Endothelial cell of umbilical vein (primary cell): ENCODE results near the gene KL. TPM values are rescaled to one million over a fixed set of nuclear protein-coding genes. Genes with fewer than 3 reads are reported as not detected.

Source experiments
- BruUV-seq: library from RNA; stranded (reverse); fragments of 400-500 nt; replicated peaks from 2 replicates; lab custom pipeline; 2021; lab: Mats Ljungman, UMichigan
- CTCF ChIA-PET: fragments of 300-600, 350-600 bp; sonication (Branson Sonifier 250); formaldehyde crosslinking; loops from one replicate; lab custom pipeline; 2021; ENCODE audit warnings: antibody characterized with exemption, inconsistent platforms; lab: Charles Lee
- POLR2A ChIA-PET: fragments of 300-600, 350-600 bp; sonication (Branson Sonifier 250); formaldehyde crosslinking; loops from one replicate; lab custom pipeline; 2021; ENCODE audit warnings: antibody characterized with exemption, inconsistent platforms; lab: Charles Lee
- DNase-seq: peaks from one replicate; pipeline ENCODE4 v3.0.0-alpha.2; 2011; ENCODE audit warnings: low read depth, low spot score
- FAIRE-seq: peaks from 2 replicates; lab custom pipeline; 2011; peaks lifted over from hg19 to GRCh38; lab: Jason Lieb, UNC
- H2AFZ ChIP-seq: 2 replicates; pipeline ENCODE4 v1.6.0; 2012; ENCODE audit warnings: low read depth, low read length, control low read depth, inconsistent platforms
- H3K27ac ChIP-seq: 2 replicates; pipeline ENCODE4 v1.5.1; 2011; ENCODE audit warnings: low read depth, mild to moderate bottlenecking, control low read depth, low read length, moderate library complexity; ENCODE audit not compliant: insufficient read depth
- H3K27me3 ChIP-seq, 2 experiments: 2 replicates each; pipeline versions ENCODE4 v1.6.0 to v1.6.1; 2011; ENCODE audit warnings: low read length in 2 of 2, mixed read lengths in 1 of 2; ENCODE audit not compliant: control insufficient read depth in 2 of 2, insufficient read depth in 2 of 2
- H3K36me3 ChIP-seq, 2 experiments: 2 replicates in 1 of 2; 3 replicates in 1 of 2; pipeline ENCODE4 v1.5.1; 2011; ENCODE audit warnings: low read length in 2 of 2, mild to moderate bottlenecking in 1 of 2, moderate library complexity in 1 of 2; ENCODE audit not compliant: control insufficient read depth in 2 of 2, insufficient read depth in 2 of 2; ENCODE audit errors: extremely low read depth in 1 of 2
- H3K4me1 ChIP-seq: 3 replicates; pipeline ENCODE4 v1.5.1; 2011; ENCODE audit warnings: mild to moderate bottlenecking, low read length; ENCODE audit not compliant: control insufficient read depth, insufficient read depth; ENCODE audit errors: extremely low read depth
- H3K4me2 ChIP-seq: 2 replicates; pipeline ENCODE4 v1.6.1; 2011; ENCODE audit warnings: low read length, control low read depth, mixed read lengths; ENCODE audit not compliant: insufficient read depth
- H3K4me3 ChIP-seq, 3 experiments: fragments of 200-600 bp in 1 of 3; sonication (generic), shearing (Covaris generic) in 1 of 3; replicated peaks in 1 of 3; 2 replicates each; pipeline ENCODE4 v1.5.1; 2011 to 2016; ENCODE audit warnings: control low read depth in 3 of 3, low read length in 3 of 3, mild to moderate bottlenecking in 2 of 3, inconsistent platforms in 1 of 3, low read depth in 1 of 3, moderate library complexity in 1 of 3; ENCODE audit not compliant: insufficient read depth in 1 of 3
- H3K79me2 ChIP-seq: 2 replicates; pipeline ENCODE4 v1.6.0; 2012; ENCODE audit warnings: low read length, inconsistent platforms; ENCODE audit not compliant: control insufficient read depth, insufficient read depth
- H3K9ac ChIP-seq: replicated peaks from 2 replicates; pipeline ENCODE3; 2011; ENCODE audit warnings: low read length, control low read depth; ENCODE audit not compliant: insufficient read depth; ENCODE audit errors: extremely low read depth
- H3K9me1 ChIP-seq: replicated peaks from 3 replicates; pipeline ENCODE4 v1.6.0; 2011; ENCODE audit warnings: mild to moderate bottlenecking, low read length; ENCODE audit not compliant: control insufficient read depth, insufficient read depth; ENCODE audit errors: extremely low read depth
- H3K9me3 ChIP-seq: replicated peaks from 2 replicates; pipeline ENCODE4 v1.5.1; 2012; ENCODE audit warnings: low read length, inconsistent platforms; ENCODE audit not compliant: control insufficient read depth, insufficient read depth
- H4K20me1 ChIP-seq: replicated peaks from 2 replicates; pipeline ENCODE3; 2011; ENCODE audit warnings: mild to moderate bottlenecking, low read length; ENCODE audit not compliant: control insufficient read depth, insufficient read depth; ENCODE audit errors: extremely low read depth
- CTCF ChIP-seq, 2 donors: IDR thresholded peaks; 1 replicate in 1 of 2; 2 replicates in 1 of 2; pipeline ENCODE4 v1.5.1; 2011; ENCODE audit warnings: low read length in 2 of 2, mild to moderate bottlenecking in 2 of 2, moderate library complexity in 2 of 2, control low read depth in 1 of 2, inconsistent platforms in 1 of 2, low read depth in 1 of 2; ENCODE audit not compliant: insufficient read depth in 1 of 2; ENCODE audit errors: extremely low read depth in 1 of 2
- EZH2 ChIP-seq: IDR thresholded peaks from 2 replicates; pipeline ENCODE4 v1.6.1; 2012; ENCODE audit warnings: borderline replicate concordance, low read depth, mild to moderate bottlenecking, moderate library complexity, low read length, inconsistent platforms; ENCODE audit not compliant: severe bottlenecking
- FOS ChIP-seq: IDR thresholded peaks from 2 replicates; pipeline ENCODE4 v1.6.1; 2011; ENCODE audit warnings: mild to moderate bottlenecking, low read length, moderate library complexity, borderline replicate concordance; ENCODE audit not compliant: insufficient read depth
- GATA2 ChIP-seq: IDR thresholded peaks from 2 replicates; pipeline ENCODE4 v1.7.0; 2011; ENCODE audit warnings: low read depth, mild to moderate bottlenecking, moderate library complexity, mixed read lengths, low read length; ENCODE audit not compliant: insufficient read length, insufficient read depth
- JUN ChIP-seq: IDR thresholded peaks from 2 replicates; pipeline ENCODE4 v1.6.1; 2011; ENCODE audit warnings: borderline replicate concordance, low read depth; ENCODE audit not compliant: insufficient read length, insufficient read depth
- MAX ChIP-seq: IDR thresholded peaks from 2 replicates; pipeline ENCODE4 v1.6.1; 2011; ENCODE audit not compliant: insufficient read depth, insufficient read length
- MYC ChIP-seq: IDR thresholded peaks from one replicate; pipeline ENCODE4 v1.6.1; 2011; ENCODE audit warnings: mild to moderate bottlenecking, low read depth, low read length
- POLR2A ChIP-seq: IDR thresholded peaks from 2 replicates; pipeline ENCODE4 v1.6.1; 2012; ENCODE audit warnings: low read depth, mild to moderate bottlenecking, control low read depth, low read length
- POLR2AphosphoS5 ChIP-seq: IDR thresholded peaks from 2 replicates; pipeline ENCODE4 v1.6.1; 2012; ENCODE audit warnings: low read depth, mild to moderate bottlenecking, control low read depth, low read length, moderate library complexity; ENCODE audit not compliant: insufficient read depth
- dilution Hi-C: fragments of 300-500 bp; cut with MboI; formaldehyde crosslinking; loops from one replicate; pipeline ENCODE4 v1.15.0; 2019; ENCODE audit warnings: low sequenced_read_pairs; ENCODE audit not compliant: extremely low pct_ligation_motif_present
- intact Hi-C: fragments of 100-400 bp; cut with micrococcal nuclease; formaldehyde crosslinking; loops from one replicate; pipeline ENCODE4 v1.10.0; 2022
- polyA plus RNA-seq, 4 experiments: library from polyadenylated mRNA; depleted of rRNA in 3 of 4; stranded (reverse) in 3 of 4; unstranded in 1 of 4; fragments of >200 nt; gene quantifications; 2 replicates each; pipeline versions ENCODE4 v1.2.1 to v1.2.3, GENCODE V29; 2011 to 2012; ENCODE audit warnings: missing spikeins in 1 of 4
- total RNA-seq: library from RNA; stranded (reverse); gene quantifications from 2 replicates; pipeline ENCODE4 v1.2.3, GENCODE V29; 2021

The KL gene
- total and polyA plus RNA-seq, 2 donors (not counting 3 experiments of a cell fraction or from before 2014, with no cell fraction given), result 0.01 to 0.07 TPM

GRCh38 chr13:33076001-33076992, 60.1 kb downstream of the KL start:
- Histone ChIP-seq H3K9ac (no peak overlapping the region), H3K27me3 (no peaks in the 10 kb centered on the region), H3K4me1 (peaks cover 10% of the 10 kb centered on the region), H3K9me1 (no peaks in the 10 kb centered on the region), H2AFZ (no peak overlapping the region), H3K9me3 (no peaks in the 10 kb centered on the region), H3K4me2 (no peak overlapping the region), H3K4me3 (no peak overlapping the region), H3K79me2 (no peaks in the 10 kb centered on the region), H3K36me3 (no peaks in the 10 kb centered on the region), H4K20me1 (no peaks in the 10 kb centered on the region), H3K27ac (no peak overlapping the region)
- ChIA-PET CTCF (interaction anchor here (0.9 to 4.7 kb wide), 3 partner anchors 12 to 489 kb away, joined by 3 to 16 read pairs (median 5); no protein-coding TSS in a partner anchor), POLR2A (no interaction called here)
- no peak for DNase-seq
- no peak for TF ChIP-seq EZH2
- TF ChIP-seq MAX, result no peak
- TF ChIP-seq CTCF (IDR thresholded peaks at IDR 0.05; ENCODE audit: extremely low read depth in 1 of 2, insufficient read depth in 1 of 2, low read depth in 1 of 2, low read length in 2 of 2), result no peak
- no peak for TF ChIP-seq MYC
- TF ChIP-seq POLR2A, result no peak
- no peak for TF ChIP-seq JUN
- TF ChIP-seq FOS, result no peak
- TF ChIP-seq POLR2AphosphoS5, result no peak
- no peak for TF ChIP-seq GATA2
- no TSS peak for BruUV-seq
- intact Hi-C loops, result no loop called here
- FAIRE-seq, result no peak
- dilution Hi-C loops, result no loop called here
